GM18508 (cell line): ENCODE data around the gene ALOXE3.
"Not testable (repeated sequence)": the region's sequence is repeated elsewhere in the genome, so short reads cannot be mapped to it uniquely, and the experiment has no call there.

Experiments used
- ATAC-seq: cut with Tn5 transposase; IDR thresholded peaks from one replicate; pipeline ENCODE4 v1.9.1; 2021; ENCODE audit warnings: moderate number of reproducible peaks; ENCODE audit not compliant: insufficient read depth, unreplicated experiment

ALOXE3 gene

DNA sequence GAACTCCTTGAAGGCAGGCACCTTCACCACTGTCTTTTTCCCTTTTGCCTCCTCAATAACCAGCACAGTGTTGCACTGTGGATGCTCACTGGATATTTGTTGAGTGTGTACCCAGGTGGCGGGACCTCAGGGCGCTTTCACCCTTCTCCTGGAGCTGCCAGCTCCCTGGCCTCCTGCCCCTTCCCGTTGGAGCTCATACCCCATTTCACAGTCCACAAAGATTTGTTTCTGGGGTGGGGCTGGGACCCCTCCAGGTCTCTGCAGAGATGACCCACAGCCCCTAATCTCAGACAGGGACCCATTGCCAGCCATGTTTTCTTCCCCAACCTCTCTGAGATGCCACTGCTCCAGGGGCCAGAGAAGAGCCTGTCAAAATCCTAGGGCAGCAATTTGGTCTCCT is 43.2 kb downstream of the ALOXE3 start:
- no peak for ATAC-seq

DNA sequence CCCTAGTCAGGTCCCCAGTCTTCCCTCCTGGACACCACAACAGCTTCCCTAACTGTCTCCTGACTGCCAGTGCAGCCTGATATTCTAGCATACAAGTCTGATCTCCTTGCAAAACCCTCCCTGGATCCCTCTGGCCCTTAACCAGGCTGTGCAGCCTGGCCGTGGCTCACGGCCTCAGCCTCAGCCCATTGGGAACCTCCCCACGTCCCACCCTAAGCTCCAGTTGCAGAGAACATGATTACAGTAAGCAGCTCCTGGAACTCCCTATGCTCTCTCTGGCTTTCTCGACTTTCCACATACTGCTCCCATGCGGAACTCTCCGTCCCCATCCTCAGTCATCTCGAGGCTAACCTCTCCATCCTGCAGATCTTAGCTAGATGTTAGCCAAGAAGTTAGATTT is 43.8 kb downstream of the ALOXE3 start:
- ATAC-seq = no peak

DNA sequence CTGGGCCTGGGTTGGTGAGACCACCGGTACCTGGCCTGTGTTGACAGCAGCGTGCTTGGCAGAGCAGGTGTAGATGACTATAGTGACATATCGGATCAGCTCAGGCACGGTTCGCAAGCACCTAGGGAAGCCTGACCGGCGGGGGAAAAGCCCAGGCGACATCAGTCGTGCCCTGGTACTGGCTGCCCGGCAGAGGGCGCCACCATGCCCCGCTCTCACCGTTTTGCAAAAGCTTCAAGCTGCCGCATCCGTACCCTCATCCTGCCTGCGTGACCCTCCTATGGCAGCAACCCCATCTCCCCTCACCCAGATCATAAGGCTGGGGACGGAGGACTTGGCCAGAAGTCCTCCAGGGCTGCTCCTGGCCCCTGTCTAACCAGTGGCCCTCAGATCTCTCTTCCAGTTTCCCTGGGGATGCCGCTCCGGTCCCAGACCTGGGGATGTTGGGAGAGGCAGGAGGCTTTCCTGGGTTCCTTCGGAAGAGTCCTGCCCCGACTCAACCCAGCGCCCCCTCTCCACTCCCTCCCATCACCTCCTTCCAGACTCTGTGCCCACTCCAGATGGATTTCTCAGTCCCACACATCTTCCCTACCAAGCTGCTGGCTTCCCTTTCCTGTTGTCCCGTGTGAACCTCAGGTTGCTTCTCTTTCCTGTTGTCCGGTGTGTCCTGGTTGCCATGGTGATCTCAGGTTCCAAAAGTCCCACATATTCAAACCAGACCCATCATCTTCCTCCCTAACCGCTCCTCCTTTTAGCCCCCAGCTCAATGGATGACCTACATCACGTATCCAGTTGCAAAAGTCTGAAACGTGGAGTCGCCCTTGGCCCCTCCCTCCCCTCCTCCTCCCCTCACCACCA is 44.5 kb downstream of the ALOXE3 start:
- no peak for ATAC-seq

DNA sequence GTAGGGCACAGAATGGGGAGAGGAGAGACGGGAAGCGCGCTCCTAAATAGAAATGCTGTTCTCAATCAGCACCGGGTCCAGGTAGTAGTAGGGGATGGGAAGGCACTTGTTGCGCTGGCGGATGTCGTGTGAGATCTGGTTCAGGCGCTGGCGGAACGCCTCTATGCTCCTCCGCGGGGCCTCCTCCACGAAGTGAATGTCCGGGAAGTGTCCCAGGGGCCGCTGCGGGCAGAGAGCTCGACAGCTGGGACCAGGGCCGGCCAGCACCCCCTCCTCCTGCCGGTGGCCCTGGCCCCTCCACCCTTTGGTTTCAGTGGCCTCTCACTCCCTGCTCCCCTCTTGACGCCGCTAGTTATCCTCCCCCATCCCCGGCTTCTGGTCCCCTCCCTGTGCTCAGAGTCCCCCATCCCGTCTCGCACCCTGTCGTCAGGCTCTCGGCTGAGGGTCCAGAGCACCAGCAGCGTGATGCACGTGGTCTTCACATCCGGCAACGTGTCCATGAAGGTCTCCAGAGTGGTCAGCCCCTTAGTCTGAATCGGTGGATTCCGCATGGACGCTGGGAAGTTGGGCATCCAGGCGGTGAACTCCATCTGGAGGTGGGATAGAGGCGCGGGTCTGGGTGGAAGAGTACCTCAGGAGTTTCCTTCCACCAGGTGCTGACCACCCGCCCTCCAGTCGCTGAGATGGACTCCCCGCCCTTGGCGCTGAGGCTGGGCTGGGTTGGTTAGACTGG is 45.4 kb downstream of the ALOXE3 start:
- no peak for ATAC-seq

DNA sequence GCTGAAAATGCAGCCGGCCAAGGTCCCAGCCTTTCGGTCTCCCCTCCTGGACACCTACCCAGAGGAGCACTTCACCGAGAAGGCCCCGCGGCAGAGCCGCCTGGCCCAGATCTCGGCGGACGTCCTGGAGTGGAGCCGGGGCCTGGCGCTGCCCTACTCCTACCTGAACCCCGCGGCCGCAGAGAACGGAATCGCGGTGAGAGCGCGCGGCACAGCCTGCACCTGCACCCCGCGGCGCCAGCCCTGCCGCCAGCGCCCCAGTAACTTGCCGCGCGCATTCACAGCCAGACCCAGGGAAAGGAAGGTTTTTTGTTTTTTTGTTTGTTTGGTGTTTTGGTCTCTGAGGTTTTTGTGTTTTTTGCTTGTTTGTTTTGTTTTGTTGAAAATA is 46.0 kb downstream of the ALOXE3 start:
- ATAC-seq = no peak

DNA sequence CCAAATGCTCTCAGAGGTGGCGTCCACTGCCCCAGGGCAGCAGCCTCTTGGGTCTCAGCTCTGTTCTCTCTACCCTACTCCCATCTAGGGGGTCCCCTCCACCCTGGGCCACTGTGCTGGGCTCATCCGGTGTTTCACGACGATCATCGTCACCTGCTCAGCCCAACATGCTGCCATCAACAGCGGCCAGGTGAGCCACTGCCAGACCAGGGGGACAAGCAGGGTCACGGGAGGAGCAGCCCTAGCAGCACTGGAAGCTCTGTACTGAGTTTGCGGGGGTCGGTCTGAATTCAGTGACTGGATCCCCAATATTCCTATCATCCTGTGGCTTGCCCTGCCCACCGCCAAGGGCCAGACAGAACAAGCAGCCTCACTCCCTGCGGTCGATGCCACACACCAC is 46.8 kb downstream of the ALOXE3 start:
- no peak for ATAC-seq

DNA sequence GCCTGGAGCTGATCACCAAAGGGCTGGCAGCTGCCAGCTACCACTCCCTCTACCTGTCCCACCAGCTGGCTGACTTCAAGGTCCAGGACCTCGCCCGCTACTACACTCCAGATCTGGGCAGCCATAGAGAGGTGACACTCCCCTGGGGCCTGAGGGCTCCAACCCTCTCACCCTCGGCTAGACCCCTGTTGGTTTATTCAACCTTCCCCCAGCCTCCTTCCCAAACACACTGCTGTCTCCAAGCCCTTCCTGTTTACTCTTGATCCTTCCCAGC is 48.8 kb downstream of the ALOXE3 start:
- no peak for ATAC-seq

DNA sequence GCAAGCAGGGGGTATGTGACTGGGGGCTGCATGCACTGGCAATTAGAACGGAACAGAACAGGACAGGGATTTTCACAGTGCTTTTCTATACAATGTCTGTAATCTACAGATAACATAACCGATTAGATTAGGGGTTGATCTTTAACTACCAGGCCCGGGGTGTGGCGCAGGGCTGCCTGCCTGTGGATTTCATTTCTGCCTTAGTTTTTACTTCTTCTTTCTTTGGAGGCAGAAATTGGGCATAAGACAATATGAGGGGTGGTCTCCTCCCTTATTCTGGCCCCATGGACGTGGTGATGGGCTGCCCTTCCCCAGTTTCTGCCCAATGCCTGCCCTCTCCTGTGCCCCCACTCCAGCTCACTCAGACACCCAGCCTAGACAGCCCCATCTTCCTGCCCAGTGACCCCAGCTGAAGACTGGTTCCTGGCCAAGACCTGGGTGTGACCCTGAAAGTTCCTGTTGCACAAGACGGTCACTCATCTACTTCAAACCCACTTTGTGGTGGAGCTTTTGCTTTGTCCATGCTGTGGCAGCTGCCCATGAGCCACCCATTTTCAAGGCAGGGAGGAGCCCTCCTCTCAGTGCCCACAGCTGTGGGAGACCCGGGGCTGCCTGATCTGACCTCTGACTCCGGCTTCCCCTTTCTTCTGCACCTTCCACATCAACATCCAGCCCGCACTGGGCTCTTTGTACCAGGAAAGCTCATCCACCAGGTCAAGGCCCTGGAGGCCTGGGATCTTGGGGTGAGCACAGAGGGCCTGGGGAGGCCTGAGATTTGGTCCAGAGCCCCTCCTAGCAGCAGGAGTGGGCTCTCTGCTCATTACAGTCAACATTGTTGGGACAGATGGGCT is 49.4 kb downstream of the ALOXE3 start:
- no peak for ATAC-seq

DNA sequence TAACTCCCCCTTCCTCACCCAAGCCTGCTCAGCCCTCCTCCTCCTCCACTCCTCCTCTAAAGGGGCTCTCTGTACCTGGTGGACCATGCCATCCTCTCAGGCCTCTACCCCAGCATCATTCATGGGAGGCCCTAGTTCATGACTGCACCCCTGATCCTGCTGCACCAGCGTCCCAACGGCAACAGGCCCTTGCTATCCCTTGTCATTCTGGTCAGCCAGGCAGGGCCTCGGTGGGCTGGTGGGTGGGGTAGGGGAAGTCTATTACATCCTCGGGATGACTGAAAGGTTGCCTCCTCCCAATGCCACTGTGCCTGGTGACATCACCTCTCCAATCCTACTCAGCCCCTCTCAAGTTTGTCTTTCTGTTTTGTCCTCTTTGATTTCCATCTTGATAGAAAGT is 50.5 kb downstream of the ALOXE3 start:
- no peak for ATAC-seq

DNA sequence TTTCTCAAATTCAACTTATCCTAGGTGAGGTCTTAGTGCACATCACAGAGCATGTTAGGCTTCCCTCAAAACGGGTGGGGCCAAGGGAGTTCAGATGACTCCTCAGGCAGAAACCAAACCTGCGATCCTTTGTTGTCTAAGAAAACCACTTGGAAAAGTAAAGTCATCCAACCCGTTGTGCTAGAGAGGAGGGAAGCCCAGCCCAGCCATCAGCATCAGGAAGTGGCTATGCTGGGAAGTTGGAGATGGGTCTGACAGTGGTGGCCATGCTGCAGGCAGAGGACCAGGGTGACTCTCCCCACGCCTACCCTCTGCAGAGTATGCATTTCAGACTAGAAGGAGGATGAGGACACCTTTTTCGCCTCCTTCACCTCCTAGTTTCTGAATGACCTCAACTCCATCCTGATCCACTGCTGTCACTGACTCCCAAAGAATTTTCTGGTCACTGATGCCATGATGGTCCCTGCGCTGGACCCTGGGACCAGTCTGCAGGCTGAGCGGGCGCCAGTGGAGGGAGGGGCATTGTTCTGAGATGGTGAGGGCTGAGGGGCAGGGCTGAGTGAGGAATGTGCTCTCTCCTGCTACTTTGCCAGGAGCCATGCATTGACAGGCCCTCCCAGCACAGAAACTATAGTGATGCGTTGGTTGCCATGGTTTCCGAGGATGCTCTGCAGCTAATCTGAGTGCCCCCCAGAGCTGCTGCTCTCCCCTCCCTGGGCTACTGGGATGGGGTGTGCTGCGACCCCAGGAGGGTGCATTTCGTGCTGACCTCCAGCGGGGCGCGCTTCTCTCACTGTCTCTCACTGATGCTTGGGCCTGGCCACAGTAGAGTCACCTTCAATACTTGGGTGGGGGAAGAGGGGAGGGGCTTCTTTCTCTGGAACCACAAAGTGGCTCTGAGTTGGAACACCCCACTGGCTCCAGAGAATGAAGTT is 51.2 kb downstream of the ALOXE3 start:
- ATAC-seq = no peak

DNA sequence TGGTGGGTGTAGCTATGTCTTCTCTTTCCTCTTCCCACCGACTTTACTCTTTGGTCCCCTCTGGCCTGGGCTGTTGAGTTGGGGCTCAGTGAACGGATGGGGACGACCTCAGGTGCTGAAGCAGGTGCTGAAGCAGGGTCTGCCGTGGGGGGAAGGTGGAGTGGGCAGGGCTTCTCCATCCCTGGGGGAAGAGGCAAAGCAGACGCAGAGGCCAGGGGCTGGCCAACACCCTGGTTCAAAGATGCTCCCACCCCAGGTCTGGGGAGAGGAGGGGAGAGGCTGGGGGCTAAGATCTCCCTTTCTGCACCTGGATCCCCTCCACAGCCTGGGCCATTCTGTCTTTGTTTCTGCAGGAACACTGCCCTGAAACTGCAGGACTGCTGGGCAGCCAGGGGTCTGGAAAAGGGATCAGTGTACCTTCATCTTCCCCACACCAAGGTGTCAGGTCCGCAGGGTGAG is 53.7 kb downstream of the ALOXE3 start:
- no peak for ATAC-seq

DNA sequence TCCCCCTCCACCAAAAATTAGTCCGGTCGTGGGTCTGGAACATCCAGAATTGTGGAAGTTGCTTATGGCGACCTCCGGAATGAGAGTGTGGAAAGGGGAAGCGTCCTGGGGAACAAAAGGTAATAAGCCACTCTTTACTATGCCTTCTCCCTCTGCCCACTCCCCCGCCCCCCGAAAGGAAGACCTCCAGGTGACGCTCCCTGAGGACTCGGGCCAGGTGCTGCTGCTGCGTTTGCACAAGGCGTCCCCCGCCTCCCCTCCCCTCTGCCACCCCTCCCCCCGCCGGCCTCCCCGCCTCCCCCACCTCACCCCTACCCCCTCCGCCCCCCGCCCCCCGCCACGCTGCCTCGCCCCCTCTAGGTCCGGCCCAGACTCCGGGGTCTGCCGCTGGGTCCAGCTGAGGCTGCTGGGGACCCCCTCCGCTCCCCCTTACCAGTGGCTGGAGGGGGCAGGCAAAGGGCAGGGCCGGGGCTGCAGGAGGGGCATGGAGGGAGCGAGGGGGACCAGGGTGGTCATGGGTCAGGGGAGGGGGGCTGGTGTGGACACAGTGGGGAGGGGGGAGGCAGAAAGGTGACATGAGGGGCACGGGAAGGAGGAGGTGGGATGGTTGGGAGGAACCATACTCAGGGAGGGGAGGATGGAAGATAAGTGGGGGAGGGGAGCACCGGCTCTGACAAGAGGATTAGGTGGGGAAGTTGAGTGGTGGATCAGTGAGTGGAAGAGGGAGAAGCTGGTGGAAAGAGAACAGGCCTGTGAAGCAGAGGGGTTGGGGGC is 54.4 kb downstream of the ALOXE3 start:
- ATAC-seq = no peak

DNA sequence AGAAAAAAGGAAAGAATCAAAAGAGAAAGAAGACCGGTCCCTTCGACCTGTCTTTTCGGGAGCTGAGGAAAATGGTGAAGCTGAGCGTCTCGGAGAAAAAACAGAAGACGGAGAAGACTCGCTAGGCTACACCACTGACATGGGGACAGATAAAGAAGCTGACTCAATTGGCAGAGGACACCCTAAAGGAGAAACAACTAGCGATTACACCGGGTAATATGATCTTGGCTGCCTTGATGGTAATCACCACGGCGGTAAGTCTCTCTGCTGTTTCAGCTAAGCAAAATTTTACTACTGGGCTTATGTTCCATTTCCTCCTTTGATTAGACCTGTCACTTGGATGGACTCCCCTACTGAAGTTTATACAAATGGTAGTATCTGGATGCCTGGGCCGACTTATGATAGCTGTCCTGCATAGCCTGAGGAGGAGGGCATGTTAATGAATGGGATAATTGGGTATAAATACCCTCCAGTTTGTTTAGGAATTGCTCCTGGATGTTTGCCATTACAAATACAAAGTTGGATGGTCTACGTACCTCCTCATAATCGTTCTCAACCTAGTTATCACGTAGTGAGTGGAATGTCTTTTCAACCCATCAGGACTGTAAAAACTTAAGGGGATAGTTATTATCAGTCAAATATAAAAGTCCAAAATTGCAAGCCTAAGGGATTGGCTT is 55.4 kb downstream of the ALOXE3 start:
- no peak for ATAC-seq

DNA sequence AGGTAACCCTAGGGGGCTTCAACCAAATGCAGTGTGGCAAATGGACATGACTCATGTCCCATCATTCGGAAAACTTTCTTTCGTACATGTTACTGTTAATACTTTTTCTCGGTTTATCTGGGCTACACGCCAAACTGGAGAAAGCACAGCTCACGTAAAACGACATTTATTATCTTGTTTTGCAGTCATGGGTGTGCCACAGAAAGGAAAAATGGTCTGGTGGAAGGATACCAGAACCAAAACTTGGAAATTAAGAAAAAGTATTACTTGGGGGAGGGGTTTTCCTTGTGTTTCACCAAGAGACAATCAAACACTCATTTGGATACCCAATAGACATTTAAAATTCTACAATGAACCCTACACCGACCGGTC is 55.9 kb downstream of the ALOXE3 start:
- ATAC-seq = no peak

DNA sequence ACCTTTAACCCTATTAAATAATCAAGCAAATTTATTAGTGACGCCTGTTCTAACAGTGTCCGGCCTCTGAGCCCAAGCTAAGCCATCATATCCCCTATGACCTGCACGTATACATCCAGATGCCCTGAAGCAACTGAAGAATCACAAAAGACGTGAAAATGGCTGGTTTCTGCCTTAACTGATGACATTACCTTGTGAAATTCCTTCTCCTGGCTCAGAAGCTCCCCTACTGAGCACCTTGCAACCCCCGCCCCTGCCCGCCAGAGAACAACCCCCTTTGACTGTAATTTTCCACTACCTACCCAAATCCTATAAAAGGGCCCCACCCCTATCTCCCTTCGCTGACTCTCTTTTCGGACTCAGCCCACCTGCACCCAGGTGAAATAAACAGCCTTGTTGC is 56.5 kb downstream of the ALOXE3 start:
- ATAC-seq = not testable (repeated sequence)

DNA sequence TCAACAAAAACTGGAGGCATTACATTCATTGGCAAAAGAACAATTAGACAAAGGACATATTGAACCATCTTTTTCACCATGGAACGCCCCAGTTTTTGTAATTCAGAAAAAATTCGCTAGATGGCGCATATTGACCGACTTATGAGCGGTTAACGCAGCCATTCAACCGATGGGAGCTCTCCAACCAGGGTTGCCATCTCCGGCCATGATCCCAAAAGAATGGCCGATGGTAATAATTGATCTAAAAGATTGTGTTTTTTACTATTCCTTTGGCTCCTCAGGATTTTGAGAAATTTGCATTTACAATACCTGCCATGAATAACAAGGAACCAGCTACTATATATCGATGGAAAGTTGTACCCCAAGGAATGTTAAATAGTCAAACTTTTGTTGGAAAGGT is 58.0 kb downstream of the ALOXE3 start:
- ATAC-seq = no peak

DNA sequence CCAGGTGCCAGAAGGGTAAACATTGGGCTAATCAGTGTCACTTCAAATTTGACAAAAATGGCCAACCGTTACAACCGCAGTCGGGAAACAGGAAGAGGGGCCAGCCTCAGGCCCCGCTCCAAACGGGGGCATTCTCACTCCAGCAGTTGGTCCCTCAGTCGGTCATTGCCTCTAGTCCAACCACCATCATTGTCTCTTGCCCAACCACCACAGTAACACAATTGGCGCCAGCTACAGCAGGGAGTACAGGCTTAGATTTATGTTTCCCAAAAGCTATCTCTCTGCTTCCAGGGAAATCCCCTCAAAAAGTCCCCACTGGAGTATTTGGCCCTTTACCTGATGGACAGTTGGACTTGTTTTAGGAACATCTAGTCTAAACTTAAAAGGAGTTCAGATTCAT is 59.2 kb downstream of the ALOXE3 start:
- ATAC-seq = no peak

DNA sequence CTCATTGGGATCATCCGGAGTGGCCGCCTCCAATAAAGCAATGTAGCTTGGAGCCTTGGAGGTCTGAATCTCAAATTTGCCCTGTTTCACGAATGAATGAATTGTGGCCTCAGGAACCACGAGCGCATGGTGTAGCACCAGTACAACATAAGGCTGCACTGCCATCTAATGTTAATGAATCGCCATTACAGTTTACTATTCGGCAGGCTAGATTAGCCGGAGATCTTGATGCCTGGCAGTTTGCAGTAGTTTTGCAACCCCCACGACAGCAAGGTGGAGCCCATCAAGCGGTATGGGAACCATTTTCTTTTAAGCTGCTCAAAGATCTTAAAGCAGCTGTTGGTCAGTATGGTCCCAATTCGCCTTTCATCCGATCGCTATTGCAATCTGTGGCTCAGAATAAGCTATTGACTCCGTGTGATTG is 60.6 kb downstream of the ALOXE3 start:
- no peak for ATAC-seq
